Urinary bladder (tissue), 4 donors: ENCODE measurements around the gene HS3ST3A1. TPM values are rescaled to one million over a fixed set of nuclear protein-coding genes. Genes with fewer than 3 reads are reported as not detected.
A peak's percentile ranks its signal among the peaks of the same experiment; 100 is the strongest.
"Not testable (repeated sequence)": the region's sequence is repeated elsewhere in the genome, so short reads cannot be mapped to it uniquely, and the experiment has no call there.

Experiments used
- DNase-seq: peaks from one replicate; pipeline ENCODE4 v3.0.0-alpha.2; 2015; ENCODE audit errors: extremely low spot score
- H3K27ac ChIP-seq: one replicate; pipeline ENCODE4 v1.5.1; 2013; ENCODE audit warnings: low read depth, mild to moderate bottlenecking, moderate library complexity
- H3K36me3 ChIP-seq: one replicate; pipeline ENCODE4 v1.6.1; 2013; ENCODE audit warnings: mild to moderate bottlenecking, moderate library complexity; ENCODE audit not compliant: insufficient read depth
- H3K4me1 ChIP-seq: one replicate; pipeline ENCODE4 v1.6.1; 2013; ENCODE audit warnings: mild to moderate bottlenecking, moderate library complexity; ENCODE audit not compliant: insufficient read depth
- H3K4me3 ChIP-seq: one replicate; pipeline ENCODE4 v1.5.1; 2013; ENCODE audit warnings: low read depth, low read length
- WGBS: extraction: QIAGEN DNeasy Blood & Tissue Kit; methylation state at CpG from one replicate; pipeline ENCODE4 v1.1.7; 2013; 5-methylcytosine and 5-hydroxymethylcytosine counted together
- polyA plus RNA-seq: library from polyadenylated mRNA; stranded (reverse); fragments of 200-250 nt; gene quantifications from one replicate; pipeline ENCODE4 v1.2.3, GENCODE V29; 2013
- total RNA-seq: library from RNA; depleted of rRNA; stranded (reverse); fragments of >200 nt; gene quantifications from one replicate; pipeline ENCODE4 v1.2.3, GENCODE V29; 2014
- donor health status: healthy with polysubstance abuse.
- donor health status: healthy.

Gene HS3ST3A1
- total and polyA plus RNA-seq, 2 donors: 0.53 to 1.1 TPM

GRCh38 chr17:13548576-13548975 lies 53.2 kb downstream of the HS3ST3A1 start:
- H3K27ac ChIP-seq, H3K36me3 ChIP-seq, DNase-seq, H3K4me1 ChIP-seq, H3K4me3 ChIP-seq: not testable (repeated sequence)
- WGBS: 89% methylated on average over 6 of the region's 6 CpGs

- Histone ChIP-seq H3K4me1 (no peaks in the 10 kb centered on the region), H3K36me3 (no peaks in the 10 kb centered on the region), H3K4me3 (no peak overlapping the region), H3K27ac (no peak overlapping the region)
- no peak for DNase-seq
- WGBS: 88% methylated on average over 2 of the region's 2 CpGs
Measured at GRCh38 chr17:13546851-13547250, 54.9 kb downstream of the HS3ST3A1 start.

- no peaks in the 10 kb centered on the region for H3K36me3 ChIP-seq
- H3K4me1 ChIP-seq: no peaks in the 10 kb centered on the region
- no peak overlapping the region for H3K27ac ChIP-seq
- no peak overlapping the region for H3K4me3 ChIP-seq
- WGBS: 63% methylated on average over 8 of the region's 8 CpGs
- no peak for DNase-seq
Measured at GRCh38 chr17:13545941-13546340, 55.8 kb downstream of the HS3ST3A1 start.

DNA sequence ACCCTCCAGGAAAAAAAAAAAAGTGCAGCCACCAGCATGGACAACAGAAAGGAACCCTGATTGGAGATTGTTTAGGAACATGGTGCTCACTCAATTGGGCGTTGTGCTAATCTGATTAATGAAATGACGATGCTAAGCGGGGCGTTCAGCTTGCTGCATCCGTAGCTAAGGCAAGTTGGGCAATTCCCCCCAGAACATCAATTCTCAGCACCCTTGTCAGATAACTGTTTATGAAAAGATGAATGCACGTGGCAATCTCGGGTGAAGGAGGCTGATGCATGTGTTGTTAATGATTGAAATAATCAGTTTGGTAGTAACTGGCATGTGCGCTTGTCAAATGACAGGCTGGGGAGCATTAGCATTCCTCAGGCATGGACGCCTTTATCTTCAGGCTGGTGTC lies 57.0 kb downstream of the HS3ST3A1 start:
- WGBS: 74% methylated on average over 9 of the region's 9 CpGs
- Histone ChIP-seq H3K4me3 (no peak overlapping the region), H3K36me3 (no peaks in the 10 kb centered on the region), H3K27ac (no peak overlapping the region), H3K4me1 (no peaks in the 10 kb centered on the region)
- DNase-seq: no peak

GRCh38 chr17:13544292-13544691 lies 57.4 kb downstream of the HS3ST3A1 start:
- Histone ChIP-seq H3K4me3 (no peak overlapping the region), H3K27ac (no peak overlapping the region)
- peak; percentile 58 for DNase-seq

DNA sequence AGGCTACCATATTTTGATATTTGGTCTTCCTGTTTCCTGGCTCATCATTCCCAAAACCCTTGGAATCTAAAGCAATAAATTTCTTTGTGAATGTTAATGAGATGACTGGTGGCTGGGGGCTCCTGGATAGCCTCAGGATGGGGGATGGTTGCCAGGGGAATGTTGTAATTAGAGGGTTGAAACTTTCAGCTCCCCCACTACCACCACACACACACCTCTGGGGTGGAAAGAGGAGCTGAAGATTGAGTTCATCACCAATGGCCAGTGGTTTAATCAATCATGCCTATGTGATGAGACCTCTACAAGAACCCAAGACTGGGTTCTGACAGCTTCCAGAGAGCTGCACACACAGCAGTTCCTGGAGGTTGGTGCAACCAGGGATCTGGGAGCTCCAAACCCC lies 59.1 kb downstream of the HS3ST3A1 start:
- H3K27ac ChIP-seq: no peak overlapping the region
- DNase-seq: no peak
- no peaks in the 10 kb centered on the region for H3K36me3 ChIP-seq
- H3K4me1 ChIP-seq: no peaks in the 10 kb centered on the region
- H3K4me3 ChIP-seq: no peak overlapping the region

More at GRCh38 chr17:13544292-13544691, 57.4 kb downstream of the HS3ST3A1 start:
- no peaks in the 10 kb centered on the region for H3K36me3 ChIP-seq
- no peaks in the 10 kb centered on the region for H3K4me1 ChIP-seq
- 27% methylated on average over 7 of the region's 7 CpGs for WGBS

- H3K36me3 ChIP-seq: no peaks in the 10 kb centered on the region
- H3K27ac ChIP-seq: no peak overlapping the region
- H3K4me1 ChIP-seq: no peaks in the 10 kb centered on the region
- no peak overlapping the region for H3K4me3 ChIP-seq
- DNase-seq: peak; percentile 63
- WGBS: 27% methylated on average over 2 of the region's 2 CpGs
Measured at GRCh38 chr17:13541032-13541480, 60.7 kb downstream of the HS3ST3A1 start.

- H3K27ac ChIP-seq: no peak overlapping the region
- no peaks in the 10 kb centered on the region for H3K4me1 ChIP-seq
- no peaks in the 10 kb centered on the region for H3K36me3 ChIP-seq
- no peak for DNase-seq
- no peak overlapping the region for H3K4me3 ChIP-seq
- 58% methylated on average over 2 of the region's 2 CpGs for WGBS
Measured at GRCh38 chr17:13540546-13540945, 61.2 kb downstream of the HS3ST3A1 start.

DNA sequence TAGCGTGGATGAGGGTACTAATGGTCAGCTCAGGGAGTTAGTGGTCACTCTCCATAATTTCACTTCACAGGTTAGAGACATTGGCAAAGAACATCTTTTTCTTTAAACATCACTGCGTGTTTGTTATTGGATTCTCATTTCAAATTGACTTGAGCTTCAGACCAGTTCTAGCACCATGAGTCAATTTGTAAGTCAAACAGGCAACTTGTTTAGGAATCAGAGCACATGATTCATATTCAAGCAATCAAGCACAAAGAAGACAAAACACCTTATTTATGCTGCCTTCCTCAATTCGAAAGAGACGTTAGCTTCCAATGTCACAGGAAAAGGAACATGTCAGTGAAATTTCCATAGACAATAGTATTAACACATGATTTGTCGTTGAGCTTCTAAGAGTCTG lies 62.3 kb downstream of the HS3ST3A1 start:
- H3K4me1 ChIP-seq: no peaks in the 10 kb centered on the region
- WGBS: 93% methylated on average over 5 of the region's 5 CpGs

GRCh38 chr17:13538841-13539411 lies 62.8 kb downstream of the HS3ST3A1 start:
- no peak overlapping the region for H3K4me3 ChIP-seq
- no peaks in the 10 kb centered on the region for H3K4me1 ChIP-seq
- H3K36me3 ChIP-seq: no peaks in the 10 kb centered on the region
- DNase-seq: no peak
- no peak overlapping the region for H3K27ac ChIP-seq
- 96% methylated on average over 4 of the region's 4 CpGs for WGBS

More for the DNA sequence above, 62.3 kb downstream of the HS3ST3A1 start:
- Histone ChIP-seq H3K36me3 (no peaks in the 10 kb centered on the region), H3K4me3 (no peak overlapping the region), H3K27ac (no peak overlapping the region)
- no peak for DNase-seq

- WGBS: 82% methylated on average over 6 of the region's 6 CpGs
- Histone ChIP-seq H3K4me1 (no peaks in the 10 kb centered on the region), H3K36me3 (no peaks in the 10 kb centered on the region), H3K27ac (no peak overlapping the region), H3K4me3 (no peak overlapping the region)
- DNase-seq: no peak
Measured at GRCh38 chr17:13537871-13538643, 63.7 kb downstream of the HS3ST3A1 start.

DNA sequence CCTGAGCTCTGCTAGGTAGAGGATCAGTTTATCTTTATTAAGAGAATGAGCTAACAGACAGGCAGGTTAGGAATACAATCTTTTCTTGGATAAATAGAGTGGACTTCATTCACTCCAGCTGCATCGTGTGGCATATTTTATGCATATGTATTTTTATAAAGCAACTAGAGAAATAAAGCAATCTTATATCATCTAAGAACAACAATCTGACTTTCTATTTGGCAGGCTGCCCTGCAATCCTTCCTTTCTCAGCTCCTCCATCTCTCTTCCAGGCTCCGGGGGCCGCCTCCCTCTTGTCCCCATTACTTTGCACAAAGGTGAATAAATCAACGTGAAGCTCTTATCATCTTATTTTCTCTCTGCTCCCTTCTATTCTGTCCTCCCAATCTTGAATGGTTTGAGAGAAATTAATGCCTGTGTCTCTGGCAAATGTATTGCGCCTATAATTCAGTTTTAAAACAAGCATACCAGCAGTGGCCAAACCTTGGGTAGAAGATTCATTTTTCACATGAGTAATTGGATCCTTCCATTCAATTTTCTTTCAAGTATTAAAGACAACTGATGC lies 64.5 kb downstream of the HS3ST3A1 start:
- DNase-seq: no peak
- Histone ChIP-seq H3K4me1 (no peaks in the 10 kb centered on the region), H3K36me3 (no peaks in the 10 kb centered on the region), H3K27ac (no peak overlapping the region), H3K4me3 (no peak overlapping the region)
- 61% methylated on average over 5 of the region's 5 CpGs for WGBS

GRCh38 chr17:13534946-13535345 lies 66.8 kb downstream of the HS3ST3A1 start:
- WGBS: 90% methylated on average over 1 of the region's 1 CpG
- no peaks in the 10 kb centered on the region for H3K4me1 ChIP-seq
- H3K36me3 ChIP-seq: no peaks in the 10 kb centered on the region
- DNase-seq: no peak
- no peak overlapping the region for H3K27ac ChIP-seq
- no peak overlapping the region for H3K4me3 ChIP-seq

DNA sequence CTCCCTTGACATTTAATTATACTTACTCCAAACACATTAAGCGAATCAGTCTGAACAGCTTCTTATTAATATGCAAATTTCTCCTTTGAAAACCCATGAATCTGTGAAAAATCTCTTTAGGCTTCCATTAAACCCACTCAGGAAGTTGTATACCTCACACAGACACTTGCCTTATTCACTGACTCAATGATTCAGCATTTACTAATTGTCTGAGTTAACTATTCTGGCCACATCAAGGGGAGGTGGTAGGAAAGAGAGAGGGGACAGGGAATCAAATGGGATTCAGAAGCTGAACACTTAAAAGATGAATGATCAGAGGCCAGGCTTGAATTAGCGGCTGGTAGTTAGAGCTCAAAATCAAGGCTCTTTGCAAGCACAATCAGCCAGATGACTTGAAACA lies 70.0 kb downstream of the HS3ST3A1 start:
- H3K27ac ChIP-seq: no peak overlapping the region
- no peaks in the 10 kb centered on the region for H3K36me3 ChIP-seq
- no peaks in the 10 kb centered on the region for H3K4me1 ChIP-seq
- no peak for DNase-seq
- no peak overlapping the region for H3K4me3 ChIP-seq
- 92% methylated on average over 2 of the region's 2 CpGs for WGBS
